Neural cell (in vitro differentiated cells): ENCODE measurements around the gene VCX2. TPM values are rescaled to one million over a fixed set of nuclear protein-coding genes. Genes with fewer than 3 reads are reported as not detected.

Experiments
- H2AFZ ChIP-seq: fragments of 200-600, 300-800 bp; sonication (generic), shearing (Covaris generic); 2 replicates; pipeline ENCODE4 v1.6.0; 2014; ENCODE audit warnings: low read depth, mild to moderate bottlenecking, antibody characterized with exemption, low read length, moderate library complexity
- H3F3A ChIP-seq: fragments of 200-600 bp; shearing (Covaris generic); 2 replicates; pipeline ENCODE4 v1.6.1; 2016; ENCODE audit warnings: mild to moderate bottlenecking, moderate library complexity, mixed read lengths, antibody characterized with exemption, low read length; ENCODE audit not compliant: insufficient read depth, poor library complexity, severe bottlenecking
- H3K27ac ChIP-seq: fragments of 200-600, 300-800 bp; sonication (generic), shearing (Covaris generic); 2 replicates; pipeline ENCODE4 v1.5.1; 2014; ENCODE audit warnings: mild to moderate bottlenecking, low read length, moderate library complexity
- H3K27me3 ChIP-seq: fragments of 300-800, 200-600 bp; sonication (generic), shearing (Covaris generic); 2 replicates; pipeline ENCODE4 v1.6.0; 2014; ENCODE audit warnings: mild to moderate bottlenecking, low read depth, low read length, moderate library complexity; ENCODE audit not compliant: insufficient read depth
- H3K36me3 ChIP-seq: fragments of 300-800, 200-600 bp; sonication (generic), shearing (Covaris generic); 2 replicates; pipeline ENCODE4 v1.5.1; 2014; ENCODE audit warnings: mild to moderate bottlenecking, antibody characterized with exemption, low read length, moderate library complexity; ENCODE audit not compliant: insufficient read depth
- H3K4me2 ChIP-seq: fragments of 300-800, 200-600 bp; sonication (generic), shearing (Covaris generic); 2 replicates; pipeline ENCODE4 v1.6.0; 2014; ENCODE audit warnings: mild to moderate bottlenecking, low read length
- H3K4me3 ChIP-seq: fragments of 300-800, 200-600 bp; sonication (generic), shearing (Covaris generic); 2 replicates; pipeline ENCODE4 v1.5.1; 2014; ENCODE audit warnings: mild to moderate bottlenecking, low read length, moderate library complexity
- H3K79me2 ChIP-seq: fragments of 200-600 bp; shearing (Covaris generic); replicated peaks from 2 replicates; pipeline ENCODE4 v1.6.0; 2014; ENCODE audit warnings: mild to moderate bottlenecking, low read length, moderate library complexity; ENCODE audit not compliant: insufficient read depth
- H3K9ac ChIP-seq: fragments of 300-800, 200-600 bp; sonication (generic), shearing (Covaris generic); 2 replicates; pipeline ENCODE4 v1.6.1; 2016; ENCODE audit warnings: mild to moderate bottlenecking, low read length, mixed read lengths
- H3K9me2 ChIP-seq: fragments of 200-600 bp; shearing (Covaris generic); 2 replicates; pipeline ENCODE4 v1.6.1; 2016; ENCODE audit warnings: mild to moderate bottlenecking, low read length, mixed read lengths; ENCODE audit not compliant: insufficient read depth
- H3K9me3 ChIP-seq: fragments of 200-600, 300-800 bp; sonication (generic), shearing (Covaris generic); 2 replicates; pipeline ENCODE4 v1.6.1; 2016; ENCODE audit warnings: mild to moderate bottlenecking, mixed run types, low read length, moderate library complexity, mixed read lengths
- H4K20me1 ChIP-seq: fragments of 200-600 bp; shearing (Covaris generic); 2 replicates; pipeline ENCODE4 v1.6.1; 2016; ENCODE audit warnings: mild to moderate bottlenecking, mixed run types; ENCODE audit not compliant: insufficient read depth
- EP300 ChIP-seq: fragments of 450-650 bp; conservative IDR thresholded peaks from 2 replicates; pipeline ENCODE4 v1.6.1; 2014; ENCODE audit warnings: antibody characterized with exemption, mild to moderate bottlenecking, moderate library complexity; ENCODE audit not compliant: poor library complexity, severe bottlenecking
- EZH2 ChIP-seq: fragments of 200-600, 300-800 bp; shearing (Covaris generic), sonication (generic); IDR thresholded peaks from 2 replicates; pipeline ENCODE4 v1.6.1; 2014; ENCODE audit warnings: antibody characterized with exemption, low read length, borderline replicate concordance, mild to moderate bottlenecking; ENCODE audit not compliant: insufficient read depth, poor library complexity, severe bottlenecking
- MXI1 ChIP-seq: fragments of 450-650 bp; conservative IDR thresholded peaks from 2 replicates; pipeline ENCODE4 v1.6.1; 2014; ENCODE audit warnings: antibody characterized with exemption, mild to moderate bottlenecking; ENCODE audit not compliant: poor library complexity, severe bottlenecking
- POLR2AphosphoS5 ChIP-seq: IDR thresholded peaks from 2 replicates; pipeline ENCODE4 v1.6.1; 2012
- RAD21 ChIP-seq: fragments of 450-650 bp; conservative IDR thresholded peaks from 2 replicates; pipeline ENCODE4 v1.6.1; 2014; ENCODE audit warnings: antibody characterized with exemption, mild to moderate bottlenecking, moderate library complexity
- SMC3 ChIP-seq: fragments of 450-650 bp; conservative IDR thresholded peaks from 2 replicates; pipeline ENCODE4 v1.6.1; 2014; ENCODE audit warnings: antibody characterized with exemption, mild to moderate bottlenecking, moderate library complexity; ENCODE audit not compliant: poor library complexity
- TAF1 ChIP-seq: IDR thresholded peaks from 2 replicates; pipeline ENCODE4 v1.6.1; 2012; ENCODE audit warnings: low read depth
- polyA plus RNA-seq: library from polyadenylated mRNA; depleted of rRNA; stranded (reverse); fragments of >200 nt; gene quantifications from 2 replicates; pipeline ENCODE4 v1.2.3, GENCODE V29; 2014
- TF ChIP-seq, protein P1 (sequence below): IDR thresholded peaks from 2 replicates; pipeline ENCODE4 v1.6.1; 2012; ENCODE audit warnings: borderline replicate concordance
- TF ChIP-seq, protein P2 (sequence below): fragments of 450-650 bp; IDR thresholded peaks from 2 replicates; pipeline ENCODE4 v1.5.1; 2014; ENCODE audit warnings: antibody characterized with exemption, mild to moderate bottlenecking, moderate library complexity; ENCODE audit not compliant: poor library complexity, severe bottlenecking

Gene VCX2
- polyA plus RNA-seq, 1 donor from 2014 or later: not detected

DNA sequence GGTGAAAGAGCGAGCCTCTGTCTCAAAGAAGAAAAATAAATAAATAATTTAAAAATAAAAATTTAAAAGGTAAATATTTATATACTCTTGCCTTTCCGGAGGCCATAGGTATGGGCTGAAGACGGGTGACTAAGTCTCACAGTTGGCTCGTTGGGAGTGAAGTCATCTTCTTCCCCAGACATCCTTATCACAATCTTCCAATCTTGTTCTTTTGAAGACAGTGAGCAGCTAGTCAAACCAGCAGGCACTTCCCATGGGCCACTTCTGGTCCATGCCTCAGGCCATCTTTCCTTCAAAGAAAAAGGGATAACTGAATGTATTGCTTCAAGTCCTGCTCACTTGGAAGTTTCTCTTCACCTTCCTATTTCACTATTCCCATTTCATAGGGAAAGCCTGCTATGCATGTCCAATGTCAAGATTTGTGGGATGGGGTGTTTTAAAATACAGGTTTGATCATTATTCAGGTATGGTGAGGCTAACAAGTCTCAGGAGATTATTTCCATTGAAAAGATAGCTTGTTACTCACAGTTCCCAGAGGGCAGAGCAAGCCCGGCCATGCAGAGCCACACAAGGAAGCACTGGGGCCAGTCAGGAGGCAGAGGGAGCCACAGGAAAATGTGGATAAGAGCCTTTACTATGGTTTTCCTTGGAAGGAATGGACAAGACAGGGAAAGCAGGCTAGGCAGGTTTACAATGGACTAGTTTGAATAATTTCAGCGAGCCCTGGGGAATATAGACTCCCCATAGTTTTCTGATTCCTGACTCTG lies 33.3 kb upstream of the VCX2 start:
- Histone ChIP-seq H3K27me3 (no peaks in the 10 kb centered on the region), H3K9me3 (no peaks in the 10 kb centered on the region), H3K4me3 (no peak overlapping the region), H3K36me3 (no peaks in the 10 kb centered on the region), H3K4me2 (no peak overlapping the region), H3K79me2 (no peaks in the 10 kb centered on the region), H3K27ac (no peak overlapping the region), H3K9ac (no peak overlapping the region), H4K20me1 (no peaks in the 10 kb centered on the region), H3K9me2 (no peaks in the 10 kb centered on the region), H2AFZ (no peak overlapping the region), H3F3A (no peaks in the 10 kb centered on the region)
- TF ChIP-seq SMC3 (no peak), RAD21 (no peak), POLR2AphosphoS5 (no peak), MXI1 (no peak), TAF1 (no peak), EP300 (no peak), EZH2 (no peak)
- TF ChIP-seq, protein P1, sequence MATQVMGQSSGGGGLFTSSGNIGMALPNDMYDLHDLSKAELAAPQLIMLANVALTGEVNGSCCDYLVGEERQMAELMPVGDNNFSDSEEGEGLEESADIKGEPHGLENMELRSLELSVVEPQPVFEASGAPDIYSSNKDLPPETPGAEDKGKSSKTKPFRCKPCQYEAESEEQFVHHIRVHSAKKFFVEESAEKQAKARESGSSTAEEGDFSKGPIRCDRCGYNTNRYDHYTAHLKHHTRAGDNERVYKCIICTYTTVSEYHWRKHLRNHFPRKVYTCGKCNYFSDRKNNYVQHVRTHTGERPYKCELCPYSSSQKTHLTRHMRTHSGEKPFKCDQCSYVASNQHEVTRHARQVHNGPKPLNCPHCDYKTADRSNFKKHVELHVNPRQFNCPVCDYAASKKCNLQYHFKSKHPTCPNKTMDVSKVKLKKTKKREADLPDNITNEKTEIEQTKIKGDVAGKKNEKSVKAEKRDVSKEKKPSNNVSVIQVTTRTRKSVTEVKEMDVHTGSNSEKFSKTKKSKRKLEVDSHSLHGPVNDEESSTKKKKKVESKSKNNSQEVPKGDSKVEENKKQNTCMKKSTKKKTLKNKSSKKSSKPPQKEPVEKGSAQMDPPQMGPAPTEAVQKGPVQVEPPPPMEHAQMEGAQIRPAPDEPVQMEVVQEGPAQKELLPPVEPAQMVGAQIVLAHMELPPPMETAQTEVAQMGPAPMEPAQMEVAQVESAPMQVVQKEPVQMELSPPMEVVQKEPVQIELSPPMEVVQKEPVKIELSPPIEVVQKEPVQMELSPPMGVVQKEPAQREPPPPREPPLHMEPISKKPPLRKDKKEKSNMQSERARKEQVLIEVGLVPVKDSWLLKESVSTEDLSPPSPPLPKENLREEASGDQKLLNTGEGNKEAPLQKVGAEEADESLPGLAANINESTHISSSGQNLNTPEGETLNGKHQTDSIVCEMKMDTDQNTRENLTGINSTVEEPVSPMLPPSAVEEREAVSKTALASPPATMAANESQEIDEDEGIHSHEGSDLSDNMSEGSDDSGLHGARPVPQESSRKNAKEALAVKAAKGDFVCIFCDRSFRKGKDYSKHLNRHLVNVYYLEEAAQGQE: no peak
- TF ChIP-seq, protein P2, sequence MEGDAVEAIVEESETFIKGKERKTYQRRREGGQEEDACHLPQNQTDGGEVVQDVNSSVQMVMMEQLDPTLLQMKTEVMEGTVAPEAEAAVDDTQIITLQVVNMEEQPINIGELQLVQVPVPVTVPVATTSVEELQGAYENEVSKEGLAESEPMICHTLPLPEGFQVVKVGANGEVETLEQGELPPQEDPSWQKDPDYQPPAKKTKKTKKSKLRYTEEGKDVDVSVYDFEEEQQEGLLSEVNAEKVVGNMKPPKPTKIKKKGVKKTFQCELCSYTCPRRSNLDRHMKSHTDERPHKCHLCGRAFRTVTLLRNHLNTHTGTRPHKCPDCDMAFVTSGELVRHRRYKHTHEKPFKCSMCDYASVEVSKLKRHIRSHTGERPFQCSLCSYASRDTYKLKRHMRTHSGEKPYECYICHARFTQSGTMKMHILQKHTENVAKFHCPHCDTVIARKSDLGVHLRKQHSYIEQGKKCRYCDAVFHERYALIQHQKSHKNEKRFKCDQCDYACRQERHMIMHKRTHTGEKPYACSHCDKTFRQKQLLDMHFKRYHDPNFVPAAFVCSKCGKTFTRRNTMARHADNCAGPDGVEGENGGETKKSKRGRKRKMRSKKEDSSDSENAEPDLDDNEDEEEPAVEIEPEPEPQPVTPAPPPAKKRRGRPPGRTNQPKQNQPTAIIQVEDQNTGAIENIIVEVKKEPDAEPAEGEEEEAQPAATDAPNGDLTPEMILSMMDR: no peak

DNA sequence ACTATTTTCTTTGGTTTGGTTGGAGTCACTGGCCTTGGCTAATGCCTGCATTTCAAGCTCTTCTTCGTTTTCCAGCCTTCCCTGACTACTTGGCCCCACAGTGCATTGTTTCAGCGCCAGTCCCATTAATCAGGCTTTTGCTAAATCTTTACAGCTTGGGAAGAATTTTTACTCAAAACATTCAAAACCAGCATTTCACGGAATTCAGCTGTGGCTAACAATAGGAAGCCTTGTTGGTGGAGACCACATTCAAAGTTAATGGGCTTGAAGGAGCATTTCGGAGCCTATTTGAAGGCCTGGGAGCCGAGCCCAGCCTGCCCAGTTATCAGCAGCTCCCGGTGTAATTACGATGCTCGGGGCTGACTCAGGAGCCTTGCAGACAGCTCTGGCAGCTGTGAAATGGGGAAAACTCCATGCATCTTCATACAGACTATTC lies 30.8 kb upstream of the VCX2 start:
- Histone ChIP-seq H3K9me3 (no peaks in the 10 kb centered on the region), H3K9ac (no peak overlapping the region), H3K4me2 (no peak overlapping the region), H3K27ac (no peak overlapping the region), H3K4me3 (no peak overlapping the region), H3F3A (no peaks in the 10 kb centered on the region), H3K36me3 (no peaks in the 10 kb centered on the region), H2AFZ (no peak overlapping the region), H3K9me2 (no peaks in the 10 kb centered on the region), H3K27me3 (no peaks in the 10 kb centered on the region), H4K20me1 (no peaks in the 10 kb centered on the region), H3K79me2 (no peaks in the 10 kb centered on the region)
- TF ChIP-seq POLR2AphosphoS5 (no peak), EZH2 (no peak), RAD21 (no peak), MXI1 (no peak)
- TF ChIP-seq, protein P1: no peak
